GOT3 (cell line): ENCODE results near the gene FCGR3A.
"Not testable (repeated sequence)": the region's sequence is repeated elsewhere in the genome, so short reads cannot be mapped to it uniquely, and the experiment has no call there.

Experiments
- DNase-seq: peaks from one replicate; lab custom pipeline; 2025; ENCODE audit warnings: mixed read lengths; lab: John Stamatoyannopoulos, UW

Gene FCGR3A

GRCh38 chr1:161556990-161557389, 7.4 kb upstream of the FCGR3A start:
- not testable (repeated sequence) for DNase-seq

- not testable (repeated sequence) for DNase-seq
Observed at GRCh38 chr1:161556143-161556542, 6.5 kb upstream of the FCGR3A start.

- DNase-seq: not testable (repeated sequence)
Observed at GRCh38 chr1:161554815-161555417, 5.3 kb upstream of the FCGR3A start.

- not testable (repeated sequence) for DNase-seq
Observed at GRCh38 chr1:161554340-161554739, 4.7 kb upstream of the FCGR3A start.

GRCh38 chr1:161553631-161554030, 4.0 kb upstream of the FCGR3A start:
- not testable (repeated sequence) for DNase-seq

GRCh38 chr1:161550942-161551341, 1.3 kb upstream of the FCGR3A start:
- not testable (repeated sequence) for DNase-seq

- DNase-seq: not testable (repeated sequence)
Observed at GRCh38 chr1:161548749-161549406, 740 bp downstream of the FCGR3A start.

GRCh38 chr1:161547995-161548741, 1.4 kb downstream of the FCGR3A start:
- not testable (repeated sequence) for DNase-seq

GRCh38 chr1:161545005-161545731, 4.5 kb downstream of the FCGR3A start:
- not testable (repeated sequence) for DNase-seq

- not testable (repeated sequence) for DNase-seq
Observed at GRCh38 chr1:161543125-161543524, 6.5 kb downstream of the FCGR3A start.

GRCh38 chr1:161542091-161542559, 7.5 kb downstream of the FCGR3A start:
- not testable (repeated sequence) for DNase-seq

GRCh38 chr1:161540570-161540960, 9.1 kb downstream of the FCGR3A start:
- DNase-seq: not testable (repeated sequence)

GRCh38 chr1:161539731-161540569, 9.7 kb downstream of the FCGR3A start:
- peak; percentile 69 for DNase-seq

GRCh38 chr1:161538925-161539479, 10.6 kb downstream of the FCGR3A start:
- not testable (repeated sequence) for DNase-seq

GRCh38 chr1:161537068-161537669, 12.4 kb downstream of the FCGR3A start:
- DNase-seq: not testable (repeated sequence)

- not testable (repeated sequence) for DNase-seq
Observed at GRCh38 chr1:161532644-161533567, 16.7 kb downstream of the FCGR3A start.

GRCh38 chr1:161531986-161532643, 17.5 kb downstream of the FCGR3A start:
- DNase-seq: no peak
